A549 (cell line): Measurements from ENCODE around the gene PCDH8. TPM values are rescaled to one million over a fixed set of nuclear protein-coding genes. Genes with fewer than 3 reads are reported as not detected.

Experiments
- ATAC-seq, 2 experiments: fragments of 200-7000 bp in 1 of 2; fragments of >200 bp in 1 of 2; cut with Nextera tagmentation in 1 of 2; cut with Tn5 transposase in 1 of 2; 3 replicates each; pipeline versions ENCODE4 v1.8.0 to v1.9.1; 2018 to 2020; ENCODE audit warnings: mild to moderate bottlenecking in 1 of 2, moderate library complexity in 1 of 2
- CTCF ChIA-PET: fragments of 300-600 bp; sonication (Branson Sonifier 250); formaldehyde crosslinking; extraction: SDS; loops from one replicate; lab custom pipeline; 2021; ENCODE audit warnings: antibody characterized with exemption, inconsistent platforms; lab: Yijun Ruan, JAX
- POLR2A ChIA-PET: fragments of 350-600 bp; formaldehyde crosslinking; extraction: SDS; loops from one replicate; lab custom pipeline; 2021; ENCODE audit warnings: antibody characterized with exemption, inconsistent platforms; lab: Yijun Ruan, JAX
- DNase-seq, 2 experiments: peaks; one replicate each; pipeline versions ENCODE4 v3.0.0 to v3.0.0-alpha.2; 2011 to 2016; ENCODE audit warnings: low read depth in 1 of 2, low spot score in 1 of 2
- FAIRE-seq: peaks from 2 replicates; lab custom pipeline; 2011; peaks lifted over from hg19 to GRCh38; lab: Jason Lieb, UNC
- H3K27ac ChIP-seq, 2 experiments: fragments of >200 bp; sonication (Bioruptor Twin); formaldehyde crosslinking; 3 replicates each; pipeline ENCODE4 v1.5.1; 2016 to 2017
- H3K4me1 ChIP-seq: fragments of >200 bp; sonication (Bioruptor Twin); formaldehyde crosslinking; 3 replicates; pipeline ENCODE4 v1.6.1; 2016
- H3K4me2 ChIP-seq: fragments of >200 bp; sonication (Bioruptor Twin); formaldehyde crosslinking; 3 replicates; pipeline ENCODE4 v1.6.1; 2016
- H3K4me3 ChIP-seq: fragments of >200 bp; sonication (Bioruptor Twin); formaldehyde crosslinking; 3 replicates; pipeline ENCODE4 v1.5.1; 2016
- H3K9me3 ChIP-seq: fragments of >200 bp; sonication (Bioruptor Twin); formaldehyde crosslinking; 3 replicates; pipeline ENCODE4 v1.6.1; 2016
- BCL3 ChIP-seq: fragments of >200 bp; sonication (Bioruptor Twin); formaldehyde crosslinking; IDR thresholded peaks from 3 replicates; pipeline ENCODE4 v1.6.1; 2016
- CEBPB ChIP-seq, 2 experiments: fragments of >200 bp in 1 of 2; sonication (Bioruptor Twin) in 1 of 2; formaldehyde crosslinking in 1 of 2; IDR thresholded peaks; 2 replicates each; pipeline ENCODE4 v1.6.1; 2012 to 2016
- E2F6 ChIP-seq: IDR thresholded peaks from 2 replicates; pipeline ENCODE4 v1.6.1; 2012; ENCODE audit warnings: low read depth, borderline replicate concordance
- ELK1 ChIP-seq: fragments of 150-350 bp; IDR thresholded peaks from 2 replicates; pipeline ENCODE4 v1.6.1; 2014; ENCODE audit warnings: low read depth, mild to moderate bottlenecking, low read length
- FOSL2 ChIP-seq, 2 experiments: fragments of 450-650 bp in 1 of 2; fragments of >200 bp in 1 of 2; sonication (Bioruptor Twin) in 1 of 2; formaldehyde crosslinking; IDR thresholded peaks; 2 replicates each; pipeline versions ENCODE4 v1.5.0 to v1.6.1; 2016 to 2020; ENCODE audit warnings: mild to moderate bottlenecking in 1 of 2, moderate library complexity in 1 of 2
- GATA3 ChIP-seq: IDR thresholded peaks from 2 replicates; pipeline ENCODE4 v1.6.1; 2012; ENCODE audit warnings: borderline replicate concordance
- HES2 ChIP-seq: fragments of >200 bp; sonication (Bioruptor Twin); formaldehyde crosslinking; IDR thresholded peaks from 2 replicates; pipeline ENCODE4 v1.6.1; 2016
- HOXA7 ChIP-seq: fragments of 250-450 bp; sonication (Bioruptor Pico); IDR thresholded peaks from 2 replicates; pipeline ENCODE4 v1.5.0; 2020; ENCODE audit warnings: mild to moderate bottlenecking, moderate library complexity
- HOXB13 ChIP-seq: fragments of 250-450 bp; sonication (Bioruptor Pico); IDR thresholded peaks from 2 replicates; pipeline ENCODE4 v1.5.0; 2020; ENCODE audit warnings: low read depth, mild to moderate bottlenecking, moderate library complexity
- MAX ChIP-seq: IDR thresholded peaks from 2 replicates; pipeline ENCODE4 v1.6.1; 2012
- MAZ ChIP-seq: fragments of 150-350 bp; IDR thresholded peaks from 2 replicates; pipeline ENCODE4 v1.6.1; 2014; ENCODE audit warnings: antibody characterized with exemption, low read depth, low read length, borderline replicate concordance
- PBX3 ChIP-seq: IDR thresholded peaks from 2 replicates; pipeline ENCODE4 v1.6.1; 2012
- RAD21 ChIP-seq, 2 experiments: fragments of >200 bp in 1 of 2; sonication (Bioruptor Twin) in 1 of 2; formaldehyde crosslinking in 1 of 2; IDR thresholded peaks in 1 of 2; conservative IDR thresholded peaks in 1 of 2; 2 replicates in 1 of 2; 3 replicates in 1 of 2; pipeline ENCODE4 v1.6.1; 2012 to 2018; ENCODE audit warnings: inconsistent platforms in 1 of 2
- REST ChIP-seq: fragments of 200-600 bp; sonication (generic); IDR thresholded peaks from 2 replicates; pipeline ENCODE4 v1.6.1; 2016; ENCODE audit warnings: antibody characterized with exemption, mild to moderate bottlenecking, moderate library complexity
- RNF2 ChIP-seq: fragments of 200-600 bp; sonication (generic); IDR thresholded peaks from 2 replicates; pipeline ENCODE4 v1.6.1; 2016; ENCODE audit warnings: low read depth, mild to moderate bottlenecking, antibody characterized with exemption, moderate library complexity, borderline replicate concordance
- SMC3 ChIP-seq: fragments of >200 bp; sonication (Bioruptor Twin); formaldehyde crosslinking; IDR thresholded peaks from 3 replicates; pipeline ENCODE4 v1.6.1; 2018; ENCODE audit warnings: inconsistent platforms
- USF2 ChIP-seq: fragments of 450-650 bp; IDR thresholded peaks from 2 replicates; pipeline ENCODE4 v1.6.1; 2014; ENCODE audit warnings: antibody characterized with exemption
- ZC3H11A ChIP-seq: fragments of 450-650 bp; IDR thresholded peaks from 2 replicates; pipeline ENCODE4 v1.6.1; 2014; ENCODE audit warnings: antibody characterized with exemption, mild to moderate bottlenecking
- ZNF302 ChIP-seq: fragments of 250-450 bp; sonication (Bioruptor Pico); IDR thresholded peaks from 2 replicates; pipeline ENCODE4 v1.9.0; 2021; ENCODE audit warnings: inconsistent platforms, mild to moderate bottlenecking, moderate library complexity
- ZSCAN20 ChIP-seq: fragments of 250-450 bp; sonication (Bioruptor Pico); IDR thresholded peaks from 2 replicates; pipeline ENCODE4 v1.8.0; 2022; ENCODE audit warnings: mild to moderate bottlenecking, moderate library complexity
- WGBS: methylation state at CpG from one replicate; pipeline ENCODE4 v1.1.6; 2017; ENCODE audit errors: missing lambda C conversion rate; 5-methylcytosine and 5-hydroxymethylcytosine counted together
- polyA plus RNA-seq, 4 experiments: library from polyadenylated mRNA; depleted of rRNA in 3 of 4; stranded (reverse); fragments of >200 nt; fragmentation: RNase III in 1 of 4; extraction: RNeasy Plus Mini Kit Qiagen cat#74134 plus additional on column Dnase treatment in 1 of 4; gene quantifications; 2 replicates in 3 of 4; 3 replicates in 1 of 4; pipeline ENCODE4 v1.2.3, GENCODE V29; 2011 to 2017

PCDH8 gene
- polyA plus RNA-seq, 2 of the 4 experiments (the other 2 are of a cell fraction), result not detected

- Histone ChIP-seq H3K4me2 (peak overlapping the region; percentile 95), H3K9me3 (no peaks in the 10 kb centered on the region), H3K27ac (peak overlapping the region in 1 of 2 experiments; percentile 69; a peak in 2 of 6 replicates), H3K4me3 (peak overlapping the region; percentile 53), H3K4me1 (no peaks in the 10 kb centered on the region)
- no peak for FAIRE-seq
- ATAC-seq, result peak; percentile 59 to 72
- POLR2A ChIA-PET, result no interaction called here
- WGBS, result 6% methylated on average over 24 of the region's 60 CpGs
- DNase-seq, result no peak
- TF ChIP-seq RNF2, result 0 out of 2 replicates have a peak, but pooled peaks have one; percentile 10
- no peak for TF ChIP-seq ELK1
- TF ChIP-seq FOSL2 (IDR thresholded peaks at IDR 0.05), result no peak
- no peak for TF ChIP-seq FOSL2 (CRISPR knock-in tag; IDR thresholded peaks at IDR 0.05)
- TF ChIP-seq USF2, result 0 out of 2 replicates have a peak, but pooled peaks have one; percentile 11
- peak; percentile 43; the same call in 1 of the 2 replicates for TF ChIP-seq E2F6
- CTCF ChIA-PET, result interaction anchor here (1.0 kb wide), 1 partner anchor 42 kb away, joined by 3 read pairs; no protein-coding TSS in a partner anchor
Observed at GRCh38 chr13:52851137-52851962, 2.9 kb upstream of the PCDH8 start.

GRCh38 chr13:52850396-52851136 lies 2.1 kb upstream of the PCDH8 start:
- Histone ChIP-seq H3K27ac (peak overlapping the region in 1 of 2 experiments; percentile 69; a peak in 2 of 6 replicates), H3K9me3 (no peaks in the 10 kb centered on the region), H3K4me3 (peak overlapping the region; percentile 53), H3K4me2 (peak overlapping the region; percentile 95), H3K4me1 (no peaks in the 10 kb centered on the region)
- FAIRE-seq, result no peak
- POLR2A ChIA-PET, result no interaction called here
- ATAC-seq, result peak; percentile 93 to 95
- CTCF ChIA-PET, result interaction anchor here (1.0 kb wide), 1 partner anchor 41 kb away, joined by 3 read pairs; no protein-coding TSS in a partner anchor
- WGBS, result 8% methylated on average over 20 of the region's 47 CpGs
- DNase-seq, result peak; percentile 38 to 46
- no peak for TF ChIP-seq RAD21 (conservative IDR thresholded peaks at IDR 0.05 in 1 of 2, IDR thresholded peaks at IDR 0.05 in 1 of 2)
- TF ChIP-seq HES2, result no peak
- TF ChIP-seq HOXB13 (CRISPR knock-in tag), result no peak
- TF ChIP-seq CEBPB (IDR thresholded peaks at IDR 0.05), result no peak
- no peak for TF ChIP-seq GATA3
- no peak for TF ChIP-seq SMC3
- TF ChIP-seq ELK1, result no peak
- TF ChIP-seq RNF2, result peak; percentile 41; the same call in 1 of the 2 replicates
- peak; percentile 18; the same call in 1 of the 2 replicates for TF ChIP-seq MAX
- no peak for TF ChIP-seq MAZ
- TF ChIP-seq BCL3, result no peak
- TF ChIP-seq ZNF302 (CRISPR knock-in tag), result no peak
- peak; percentile 95 for TF ChIP-seq REST
- no peak for TF ChIP-seq PBX3
- no peak for TF ChIP-seq ZSCAN20 (CRISPR knock-in tag)
- no peak for TF ChIP-seq ZC3H11A
- TF ChIP-seq HOXA7 (CRISPR knock-in tag), result no peak
